ENCODE measurements around the gene HMGN1.
"Not testable (repeated sequence)": the region's sequence is repeated elsewhere in the genome, so short reads cannot be mapped to it uniquely, and the experiment has no call there.

The HMGN1 gene

GRCh38 chr21:39385299-39386145, 36.6 kb upstream of the HMGN1 start:
- Histone ChIP-seq H3K27me3 (replicated peaks; ENCODE audit: control insufficient read depth, insufficient read depth, low read length, poor library complexity, severe bottlenecking) (no peaks in the 10 kb centered on the region), H3K27ac (ENCODE audit: insufficient read depth, low read length, poor library complexity, severe bottlenecking) (peak overlapping the region; percentile 10), H3K4me3 (ENCODE audit: insufficient read depth, low read depth, low read length, poor library complexity, severe bottlenecking) (no peak overlapping the region), H3K9me3 (ENCODE audit: control insufficient read depth, low read length) (no peaks in the 10 kb centered on the region), H3K4me1 (ENCODE audit: control insufficient read depth, insufficient read depth, low read length, poor library complexity, severe bottlenecking) (peaks cover 18% of the 10 kb centered on the region), H3K36me3 (ENCODE audit: control insufficient read depth, insufficient read depth, low read length) (no peaks in the 10 kb centered on the region)
- DNase-seq = peak in 2 of 3 donors; percentile 38 to 41

GRCh38 chr21:39384674-39385298, 35.9 kb upstream of the HMGN1 start:
- peak overlapping the region; percentile 9 for H3K27ac ChIP-seq (ENCODE audit: insufficient read depth, low read length, poor library complexity, severe bottlenecking)
- H3K4me3 ChIP-seq (ENCODE audit: insufficient read depth, low read depth, low read length, poor library complexity, severe bottlenecking) = no peak overlapping the region
- no peak for DNase-seq

GRCh38 chr21:39382096-39382495, 33.2 kb upstream of the HMGN1 start:
- not testable (repeated sequence) for DNase-seq; H3K27me3 ChIP-seq (replicated peaks; ENCODE audit: control insufficient read depth, insufficient read depth, low read length, poor library complexity, severe bottlenecking); H3K4me3 ChIP-seq (ENCODE audit: insufficient read depth, low read depth, low read length, poor library complexity, severe bottlenecking); H3K9me3 ChIP-seq (ENCODE audit: control insufficient read depth, low read length); H3K27ac ChIP-seq (ENCODE audit: insufficient read depth, low read length, poor library complexity, severe bottlenecking); H3K36me3 ChIP-seq (ENCODE audit: control insufficient read depth, insufficient read depth, low read length); H3K4me1 ChIP-seq (ENCODE audit: control insufficient read depth, insufficient read depth, low read length, poor library complexity, severe bottlenecking)

More at GRCh38 chr21:39384674-39385298, 35.9 kb upstream of the HMGN1 start:
- peaks cover 18% of the 10 kb centered on the region for H3K4me1 ChIP-seq (ENCODE audit: control insufficient read depth, insufficient read depth, low read length, poor library complexity, severe bottlenecking)
- H3K9me3 ChIP-seq (ENCODE audit: control insufficient read depth, low read length) = no peaks in the 10 kb centered on the region
- no peaks in the 10 kb centered on the region for H3K27me3 ChIP-seq (replicated peaks; ENCODE audit: control insufficient read depth, insufficient read depth, low read length, poor library complexity, severe bottlenecking)
- H3K36me3 ChIP-seq (ENCODE audit: control insufficient read depth, insufficient read depth, low read length) = no peaks in the 10 kb centered on the region

GRCh38 chr21:39381009-39381408, 32.1 kb upstream of the HMGN1 start:
- H3K36me3 ChIP-seq (ENCODE audit: control insufficient read depth, insufficient read depth, low read length) = no peaks in the 10 kb centered on the region
- peak overlapping the region; percentile 77 for H3K4me3 ChIP-seq (ENCODE audit: insufficient read depth, low read depth, low read length, poor library complexity, severe bottlenecking)
- H3K27me3 ChIP-seq (replicated peaks; ENCODE audit: control insufficient read depth, insufficient read depth, low read length, poor library complexity, severe bottlenecking) = no peaks in the 10 kb centered on the region
- peaks cover 10% of the 10 kb centered on the region for H3K4me1 ChIP-seq (ENCODE audit: control insufficient read depth, insufficient read depth, low read length, poor library complexity, severe bottlenecking)
- H3K9me3 ChIP-seq (ENCODE audit: control insufficient read depth, low read length) = no peaks in the 10 kb centered on the region
- no peak for DNase-seq
- peak overlapping the region; percentile 81 for H3K27ac ChIP-seq (ENCODE audit: insufficient read depth, low read length, poor library complexity, severe bottlenecking)

GRCh38 chr21:39379986-39380891, 31.4 kb upstream of the HMGN1 start:
- Histone ChIP-seq H3K4me1 (ENCODE audit: control insufficient read depth, insufficient read depth, low read length, poor library complexity, severe bottlenecking) (peaks cover 10% of the 10 kb centered on the region), H3K27me3 (replicated peaks; ENCODE audit: control insufficient read depth, insufficient read depth, low read length, poor library complexity, severe bottlenecking) (no peaks in the 10 kb centered on the region), H3K36me3 (ENCODE audit: control insufficient read depth, insufficient read depth, low read length) (no peaks in the 10 kb centered on the region), H3K27ac (ENCODE audit: insufficient read depth, low read length, poor library complexity, severe bottlenecking) (peak overlapping the region; percentile 81), H3K9me3 (ENCODE audit: control insufficient read depth, low read length) (no peaks in the 10 kb centered on the region), H3K4me3 (ENCODE audit: insufficient read depth, low read depth, low read length, poor library complexity, severe bottlenecking) (peak overlapping the region; percentile 77)
- peak; percentile 82 to 86 (median 86) for DNase-seq

- H3K27ac ChIP-seq (ENCODE audit: insufficient read depth, low read length, poor library complexity, severe bottlenecking) = no peak overlapping the region
- H3K4me1 ChIP-seq (ENCODE audit: control insufficient read depth, insufficient read depth, low read length, poor library complexity, severe bottlenecking) = peaks cover 10% of the 10 kb centered on the region
- no peaks in the 10 kb centered on the region for H3K36me3 ChIP-seq (ENCODE audit: control insufficient read depth, insufficient read depth, low read length)
- DNase-seq = no peak
- no peak overlapping the region for H3K4me3 ChIP-seq (ENCODE audit: insufficient read depth, low read depth, low read length, poor library complexity, severe bottlenecking)
- H3K27me3 ChIP-seq (replicated peaks; ENCODE audit: control insufficient read depth, insufficient read depth, low read length, poor library complexity, severe bottlenecking) = no peaks in the 10 kb centered on the region
- H3K9me3 ChIP-seq (ENCODE audit: control insufficient read depth, low read length) = no peaks in the 10 kb centered on the region
These were observed 28.7 kb upstream of the HMGN1 start for GRCh38 chr21:39377444-39378050.

- peaks cover 3% of the 10 kb centered on the region for H3K4me1 ChIP-seq (ENCODE audit: control insufficient read depth, insufficient read depth, low read length, poor library complexity, severe bottlenecking)
- no peak for DNase-seq
- H3K27ac ChIP-seq (ENCODE audit: insufficient read depth, low read length, poor library complexity, severe bottlenecking) = no peak overlapping the region
- no peaks in the 10 kb centered on the region for H3K9me3 ChIP-seq (ENCODE audit: control insufficient read depth, low read length)
- no peak overlapping the region for H3K4me3 ChIP-seq (ENCODE audit: insufficient read depth, low read depth, low read length, poor library complexity, severe bottlenecking)
- no peaks in the 10 kb centered on the region for H3K27me3 ChIP-seq (replicated peaks; ENCODE audit: control insufficient read depth, insufficient read depth, low read length, poor library complexity, severe bottlenecking)
- no peaks in the 10 kb centered on the region for H3K36me3 ChIP-seq (ENCODE audit: control insufficient read depth, insufficient read depth, low read length)
These were observed 26.6 kb upstream of the HMGN1 start for GRCh38 chr21:39375446-39375845.

- Histone ChIP-seq H3K27me3 (replicated peaks; ENCODE audit: control insufficient read depth, insufficient read depth, low read length, poor library complexity, severe bottlenecking) (no peaks in the 10 kb centered on the region), H3K4me1 (ENCODE audit: control insufficient read depth, insufficient read depth, low read length, poor library complexity, severe bottlenecking) (no peaks in the 10 kb centered on the region), H3K27ac (ENCODE audit: insufficient read depth, low read length, poor library complexity, severe bottlenecking) (no peak overlapping the region), H3K9me3 (ENCODE audit: control insufficient read depth, low read length) (no peaks in the 10 kb centered on the region), H3K36me3 (ENCODE audit: control insufficient read depth, insufficient read depth, low read length) (no peaks in the 10 kb centered on the region), H3K4me3 (ENCODE audit: insufficient read depth, low read depth, low read length, poor library complexity, severe bottlenecking) (no peak overlapping the region)
- no peak for DNase-seq
These were observed 25.2 kb upstream of the HMGN1 start for GRCh38 chr21:39374046-39374445.

- Histone ChIP-seq H3K36me3 (ENCODE audit: control insufficient read depth, insufficient read depth, low read length) (no peaks in the 10 kb centered on the region), H3K27me3 (replicated peaks; ENCODE audit: control insufficient read depth, insufficient read depth, low read length, poor library complexity, severe bottlenecking) (no peaks in the 10 kb centered on the region), H3K27ac (ENCODE audit: insufficient read depth, low read length, poor library complexity, severe bottlenecking) (no peak overlapping the region), H3K9me3 (ENCODE audit: control insufficient read depth, low read length) (no peaks in the 10 kb centered on the region), H3K4me1 (ENCODE audit: control insufficient read depth, insufficient read depth, low read length, poor library complexity, severe bottlenecking) (no peaks in the 10 kb centered on the region), H3K4me3 (ENCODE audit: insufficient read depth, low read depth, low read length, poor library complexity, severe bottlenecking) (no peak overlapping the region)
- no peak for DNase-seq
These were observed 24.7 kb upstream of the HMGN1 start for GRCh38 chr21:39373634-39374033.

All from effector memory CD4-positive, alpha-beta T cell (primary cell).